ENCODE measurements around the gene ADRA2B.
"Not testable (repeated sequence)": the region's sequence is repeated elsewhere in the genome, so short reads cannot be mapped to it uniquely, and the experiment has no call there.

Gene ADRA2B

DNA sequence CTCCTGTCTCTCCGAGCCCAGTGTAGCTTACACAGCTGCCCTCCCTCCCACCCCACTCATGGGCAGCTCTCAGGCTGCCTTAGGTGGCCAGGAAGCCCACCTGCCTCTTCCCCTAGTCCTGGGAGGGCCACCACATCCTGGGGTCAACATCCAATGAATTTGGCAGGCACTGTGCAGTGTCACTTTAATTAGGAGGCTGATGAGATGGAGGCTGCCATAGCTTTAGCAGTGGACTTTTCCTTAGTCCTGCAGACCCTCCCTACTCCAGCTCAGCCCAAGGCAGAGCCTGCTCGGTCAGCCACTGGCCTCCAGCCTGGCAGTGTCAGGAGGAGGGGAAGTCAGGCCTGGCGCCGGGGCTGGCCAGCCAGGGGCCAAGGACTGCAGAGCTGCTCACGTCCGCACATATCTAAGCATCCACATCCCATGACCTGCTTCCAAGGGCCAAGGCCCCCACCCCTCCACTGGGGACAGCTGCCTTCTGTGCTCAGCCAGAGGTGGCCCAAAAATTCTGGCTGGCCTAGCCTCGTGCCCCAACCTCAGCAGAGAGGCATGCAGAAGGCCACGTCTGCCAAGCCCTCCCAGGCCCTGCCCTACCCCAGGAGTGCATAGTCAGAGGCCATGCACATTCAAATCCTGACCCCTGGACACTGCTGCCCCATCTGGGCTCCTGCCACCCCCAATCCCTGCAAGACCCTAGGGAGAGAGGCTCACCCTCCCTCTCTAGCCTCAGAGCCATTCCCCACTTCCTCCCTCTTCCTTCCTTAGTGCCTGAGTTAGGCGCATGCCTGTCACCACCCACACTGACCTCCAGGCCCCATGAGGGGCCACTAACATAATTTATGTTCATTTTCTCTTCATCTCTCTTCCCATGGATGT, 33.1 kb downstream of the ADRA2B start:
- no peaks in the 10 kb centered on the region for H3K36me3 ChIP-seq
- H4K20me1 ChIP-seq = no peaks in the 10 kb centered on the region
- peaks cover 37% of the 10 kb centered on the region for H3K4me1 ChIP-seq
- TF ChIP-seq Cebpa-rat (IDR thresholded peaks at IDR 0.05) = no peak
- H3K9ac ChIP-seq = peak overlapping the region; percentile 43; the same call in 1 of the 2 replicates
- H3K4me3 ChIP-seq = no peak overlapping the region
- H3K27me3 ChIP-seq = no peaks in the 10 kb centered on the region
- H3K9me3 ChIP-seq = no peaks in the 10 kb centered on the region
- H3K4me2 ChIP-seq = peak overlapping the region; percentile 83
- H3K27ac ChIP-seq = peak overlapping the region; percentile 65

GRCh38 chr2:96082211-96083063, 33.9 kb downstream of the ADRA2B start:
- no peak for TF ChIP-seq Cebpa-rat (IDR thresholded peaks at IDR 0.05)
- H3K4me1 ChIP-seq = peaks cover 37% of the 10 kb centered on the region
- H3K4me3 ChIP-seq = no peak overlapping the region

DNA sequence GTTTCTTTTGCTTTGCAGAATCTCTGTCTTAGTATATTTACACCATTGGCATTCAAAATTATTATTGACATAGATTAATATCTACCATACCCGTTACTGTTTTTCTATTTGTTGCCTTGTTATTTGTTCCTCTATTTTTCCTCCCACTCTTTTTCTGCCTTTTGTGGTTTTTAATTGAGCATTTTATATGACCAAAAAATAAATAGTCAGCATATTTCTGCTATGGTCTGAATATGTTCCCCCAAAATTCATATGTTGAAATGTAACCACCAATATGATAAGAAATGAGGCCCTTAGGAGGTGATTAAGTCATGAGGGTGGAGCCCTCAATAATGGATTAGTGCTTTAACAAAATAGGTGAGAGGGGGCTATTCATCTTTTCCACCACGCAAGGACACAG, 35.3 kb downstream of the ADRA2B start:
- no peak for TF ChIP-seq Cebpa-rat (IDR thresholded peaks at IDR 0.05)
- Histone ChIP-seq H3K4me1 (peaks cover 35% of the 10 kb centered on the region), H3K4me3 (no peak overlapping the region), H3K27ac (no peak overlapping the region), H3K9ac (no peak overlapping the region), H3K4me2 (no peak overlapping the region), H3K27me3 (no peaks in the 10 kb centered on the region), H3K36me3 (no peaks in the 10 kb centered on the region), H4K20me1 (no peaks in the 10 kb centered on the region), H3K9me3 (peaks cover 14% of the 10 kb centered on the region; the same call in 1 of the 2 replicates)

More at GRCh38 chr2:96082211-96083063, 33.9 kb downstream of the ADRA2B start:
- Histone ChIP-seq H3K4me2 (peak overlapping the region; percentile 83), H3K27ac (no peak overlapping the region), H3K9ac (no peak overlapping the region), H4K20me1 (no peaks in the 10 kb centered on the region), H3K9me3 (0 out of 2 replicates have a peak, but pooled peaks cover under 1% of the 10 kb centered on the region), H3K27me3 (no peaks in the 10 kb centered on the region), H3K36me3 (no peaks in the 10 kb centered on the region)

- Histone ChIP-seq H3K4me1 (no peaks in the 10 kb centered on the region), H3K4me2 (no peak overlapping the region), H3K9me3 (peaks cover 24% of the 10 kb centered on the region), H3K36me3 (no peaks in the 10 kb centered on the region), H3K27ac (no peak overlapping the region), H4K20me1 (no peaks in the 10 kb centered on the region), H3K27me3 (no peaks in the 10 kb centered on the region), H3K4me3 (no peak overlapping the region), H3K9ac (no peak overlapping the region)
- no peak for TF ChIP-seq Cebpa-rat (IDR thresholded peaks at IDR 0.05)
Measured at GRCh38 chr2:96075199-96075771, 41.1 kb downstream of the ADRA2B start.

GRCh38 chr2:96074156-96074555, 42.2 kb downstream of the ADRA2B start:
- Histone ChIP-seq H3K4me2 (no peak overlapping the region), H3K9ac (no peak overlapping the region), H3K4me3 (no peak overlapping the region), H4K20me1 (no peaks in the 10 kb centered on the region), H3K27ac (no peak overlapping the region), H3K36me3 (no peaks in the 10 kb centered on the region), H3K4me1 (no peaks in the 10 kb centered on the region), H3K27me3 (no peaks in the 10 kb centered on the region), H3K9me3 (peaks cover 24% of the 10 kb centered on the region)
- TF ChIP-seq Cebpa-rat (IDR thresholded peaks at IDR 0.05) = no peak

- Histone ChIP-seq H3K4me1 (no peaks in the 10 kb centered on the region), H3K9me3 (peaks cover 24% of the 10 kb centered on the region), H3K27me3 (no peaks in the 10 kb centered on the region), H3K4me3 (no peak overlapping the region), H4K20me1 (no peaks in the 10 kb centered on the region), H3K27ac (no peak overlapping the region), H3K36me3 (no peaks in the 10 kb centered on the region), H3K4me2 (no peak overlapping the region), H3K9ac (no peak overlapping the region)
- TF ChIP-seq Cebpa-rat (IDR thresholded peaks at IDR 0.05) = no peak
Measured at GRCh38 chr2:96073170-96073775, 43.1 kb downstream of the ADRA2B start.

DNA sequence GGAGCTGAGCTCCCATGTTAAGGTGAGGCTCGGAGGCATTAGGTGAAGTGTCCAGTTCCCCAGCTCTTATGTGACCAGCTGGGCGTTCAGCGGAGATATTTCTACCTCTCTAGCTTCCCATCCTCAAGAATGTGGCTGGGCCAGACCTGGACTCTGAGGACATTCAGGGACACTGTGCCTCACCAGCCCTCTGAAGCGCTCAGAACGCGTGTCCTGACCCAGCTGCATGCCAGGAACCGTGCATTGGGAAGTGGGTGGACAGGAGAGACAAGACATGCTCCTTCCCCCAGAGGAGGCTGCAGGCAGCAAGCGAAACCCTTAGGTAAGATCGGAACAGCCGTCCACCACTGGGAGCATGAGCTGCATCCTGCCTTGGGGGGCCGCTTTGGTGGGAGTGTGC, 43.6 kb downstream of the ADRA2B start:
- Histone ChIP-seq H4K20me1 (no peaks in the 10 kb centered on the region), H3K27ac (no peak overlapping the region), H3K27me3 (no peaks in the 10 kb centered on the region), H3K36me3 (no peaks in the 10 kb centered on the region), H3K9ac (no peak overlapping the region), H3K4me3 (no peak overlapping the region), H3K4me1 (no peaks in the 10 kb centered on the region), H3K4me2 (no peak overlapping the region), H3K9me3 (peaks cover 24% of the 10 kb centered on the region)
- no peak for TF ChIP-seq Cebpa-rat (IDR thresholded peaks at IDR 0.05)

- H3K36me3 ChIP-seq, H3K4me1 ChIP-seq, H3K4me3 ChIP-seq, H4K20me1 ChIP-seq, H3K9ac ChIP-seq, H3K27me3 ChIP-seq, H3K27ac ChIP-seq, H3K4me2 ChIP-seq: not testable (repeated sequence)
- H3K9me3 ChIP-seq = peaks cover 19% of the 10 kb centered on the region
Measured at GRCh38 chr2:96071977-96072491, 44.3 kb downstream of the ADRA2B start.

GRCh38 chr2:96071087-96071976, 45.0 kb downstream of the ADRA2B start:
- H3K27me3 ChIP-seq, H3K36me3 ChIP-seq, H3K4me1 ChIP-seq, H3K27ac ChIP-seq, H3K9ac ChIP-seq, H3K4me3 ChIP-seq, H3K4me2 ChIP-seq, H4K20me1 ChIP-seq: not testable (repeated sequence)
- peaks cover 12% of the 10 kb centered on the region for H3K9me3 ChIP-seq

GRCh38 chr2:96070351-96070750, 46.0 kb downstream of the ADRA2B start:
- not testable (repeated sequence) for H4K20me1 ChIP-seq, H3K27me3 ChIP-seq, H3K9me3 ChIP-seq, H3K36me3 ChIP-seq, H3K4me2 ChIP-seq, H3K4me1 ChIP-seq, H3K4me3 ChIP-seq, H3K27ac ChIP-seq, H3K9ac ChIP-seq

- not testable (repeated sequence) for H3K27ac ChIP-seq, H3K27me3 ChIP-seq, H3K9me3 ChIP-seq, H4K20me1 ChIP-seq, H3K4me3 ChIP-seq, H3K4me1 ChIP-seq, H3K36me3 ChIP-seq, H3K4me2 ChIP-seq, H3K9ac ChIP-seq
Measured at GRCh38 chr2:96069878-96070277, 46.5 kb downstream of the ADRA2B start.

GRCh38 chr2:96067902-96068581, 48.3 kb downstream of the ADRA2B start:
- not testable (repeated sequence) for H3K27ac ChIP-seq, H4K20me1 ChIP-seq, H3K9me3 ChIP-seq, H3K27me3 ChIP-seq, H3K4me1 ChIP-seq, H3K36me3 ChIP-seq, H3K4me3 ChIP-seq, H3K9ac ChIP-seq, H3K4me2 ChIP-seq

All from BLaER1 (cell line).